ENCODE data around the gene PRSS22.
A peak's percentile ranks its signal among the peaks of the same experiment; 100 is the strongest.

Gene PRSS22

DNA sequence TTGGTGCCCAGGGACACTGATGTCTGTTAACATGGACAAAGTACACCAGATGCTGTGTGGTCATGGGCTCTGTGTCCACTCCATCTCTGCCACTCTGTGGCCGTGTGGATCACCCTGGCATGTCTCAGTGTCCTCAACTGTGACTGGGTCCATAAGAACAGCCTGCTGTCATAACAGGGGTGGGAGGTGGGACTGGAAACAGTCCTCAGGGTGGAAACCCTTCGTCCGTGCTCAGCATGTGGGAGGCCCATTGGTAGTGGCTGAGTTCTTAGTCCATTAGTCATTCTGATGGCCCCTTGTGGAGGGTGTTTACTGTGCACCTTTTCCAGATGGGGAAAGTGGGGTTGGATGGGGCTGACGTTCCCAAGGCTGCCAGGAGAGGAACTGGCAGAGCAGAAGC is 37.8 kb upstream of the PRSS22 start:
- TF ChIP-seq, protein P1, sequence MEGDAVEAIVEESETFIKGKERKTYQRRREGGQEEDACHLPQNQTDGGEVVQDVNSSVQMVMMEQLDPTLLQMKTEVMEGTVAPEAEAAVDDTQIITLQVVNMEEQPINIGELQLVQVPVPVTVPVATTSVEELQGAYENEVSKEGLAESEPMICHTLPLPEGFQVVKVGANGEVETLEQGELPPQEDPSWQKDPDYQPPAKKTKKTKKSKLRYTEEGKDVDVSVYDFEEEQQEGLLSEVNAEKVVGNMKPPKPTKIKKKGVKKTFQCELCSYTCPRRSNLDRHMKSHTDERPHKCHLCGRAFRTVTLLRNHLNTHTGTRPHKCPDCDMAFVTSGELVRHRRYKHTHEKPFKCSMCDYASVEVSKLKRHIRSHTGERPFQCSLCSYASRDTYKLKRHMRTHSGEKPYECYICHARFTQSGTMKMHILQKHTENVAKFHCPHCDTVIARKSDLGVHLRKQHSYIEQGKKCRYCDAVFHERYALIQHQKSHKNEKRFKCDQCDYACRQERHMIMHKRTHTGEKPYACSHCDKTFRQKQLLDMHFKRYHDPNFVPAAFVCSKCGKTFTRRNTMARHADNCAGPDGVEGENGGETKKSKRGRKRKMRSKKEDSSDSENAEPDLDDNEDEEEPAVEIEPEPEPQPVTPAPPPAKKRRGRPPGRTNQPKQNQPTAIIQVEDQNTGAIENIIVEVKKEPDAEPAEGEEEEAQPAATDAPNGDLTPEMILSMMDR (IDR thresholded peaks at IDR 0.05; ENCODE audit: low read depth, low read length) = no peak
- peak in 1 of 2 donors; percentile 54 for DNase-seq (ENCODE audit: low read depth in 2 of 2)
- H3K4me3 ChIP-seq (replicated peaks in 1 of 2; ENCODE audit: low read depth in 2 of 2, low read length in 2 of 2) = no peak overlapping the region

DNA sequence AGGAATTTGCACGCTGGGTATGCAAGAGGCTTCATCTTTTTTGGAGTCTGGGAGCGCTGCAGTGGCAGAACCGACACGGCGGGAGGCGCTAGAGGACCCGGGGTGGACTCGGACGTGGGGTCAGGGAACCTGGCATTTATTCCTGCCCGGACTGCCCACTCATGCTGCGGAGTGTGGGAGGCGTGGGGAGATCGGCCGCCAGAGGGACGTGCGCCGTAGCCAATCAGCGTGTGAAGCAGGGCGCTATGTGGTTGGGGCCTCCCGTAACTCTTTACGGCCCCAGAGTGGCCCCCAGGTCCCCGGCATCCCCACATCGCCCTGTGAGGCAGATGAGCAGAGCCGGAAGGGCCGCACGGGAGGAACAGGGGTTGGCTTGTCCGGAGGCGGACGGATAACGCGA is 36.3 kb upstream of the PRSS22 start:
- no peak overlapping the region for H3K4me3 ChIP-seq (replicated peaks in 1 of 2; ENCODE audit: low read depth in 2 of 2, low read length in 2 of 2)

DNA sequence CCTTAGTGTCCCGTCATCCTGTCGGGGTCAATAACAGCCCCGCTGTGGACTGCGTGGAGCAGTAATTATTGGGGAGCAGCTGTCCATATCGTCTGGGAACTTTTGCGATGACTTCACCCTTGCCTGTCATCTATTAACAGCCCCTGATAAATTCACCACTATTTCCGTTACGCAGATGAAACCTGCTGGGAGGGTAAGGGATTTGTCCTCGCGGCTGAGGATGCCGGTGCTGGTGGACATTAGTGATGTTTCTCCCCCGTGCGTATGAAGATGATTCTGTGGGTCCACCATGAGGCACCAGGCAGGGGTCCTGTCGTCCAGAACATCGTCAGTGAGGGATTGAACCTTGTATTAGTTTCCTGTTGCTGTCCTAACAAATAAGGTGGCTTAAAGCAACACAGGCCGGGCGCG is 26.1 kb upstream of the PRSS22 start:
- TF ChIP-seq, protein P1 (IDR thresholded peaks at IDR 0.05; ENCODE audit: low read depth, low read length) = no peak
- H3K4me3 ChIP-seq (replicated peaks in 1 of 2; ENCODE audit: low read depth in 2 of 2, low read length in 2 of 2) = peak overlapping the region; percentile 81 to 95

More for the DNA sequence above, 36.3 kb upstream of the PRSS22 start:
- TF ChIP-seq, protein P1 (IDR thresholded peaks at IDR 0.05; ENCODE audit: low read depth, low read length) = no peak
- no peak for DNase-seq (ENCODE audit: low read depth in 2 of 2)

DNA sequence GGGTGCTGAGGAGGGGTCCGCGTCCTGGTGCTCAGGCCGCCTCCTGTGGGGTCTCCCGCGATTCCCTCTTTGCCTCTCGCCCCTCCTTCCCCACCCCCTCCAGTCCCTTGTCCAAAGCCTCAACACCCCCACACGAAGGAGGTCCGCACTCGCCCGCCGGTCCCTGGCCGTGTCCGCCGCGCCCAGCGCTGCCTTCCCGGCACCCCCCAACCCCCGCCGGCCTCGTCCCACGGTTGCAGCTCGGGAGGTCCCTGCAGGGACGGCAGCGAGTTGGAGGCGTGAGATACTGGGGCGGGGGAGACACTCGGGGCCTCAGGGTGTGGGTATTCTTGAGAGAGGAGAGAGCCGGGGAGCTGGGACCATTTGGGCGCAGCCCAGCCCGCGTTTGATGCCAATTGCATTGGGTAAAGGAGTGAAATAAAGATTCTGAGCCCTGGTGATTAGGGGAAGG is 25.5 kb upstream of the PRSS22 start:
- peak; percentile 22 to 39 for DNase-seq (ENCODE audit: low read depth in 2 of 2)
- H3K4me3 ChIP-seq (replicated peaks in 1 of 2; ENCODE audit: low read depth in 2 of 2, low read length in 2 of 2) = peak overlapping the region; percentile 81 to 95
- TF ChIP-seq, protein P1 (IDR thresholded peaks at IDR 0.05; ENCODE audit: low read depth, low read length) = no peak

More for the DNA sequence above, 26.1 kb upstream of the PRSS22 start:
- DNase-seq (ENCODE audit: low read depth in 2 of 2) = peak in 1 of 2 donors; percentile 25

DNA sequence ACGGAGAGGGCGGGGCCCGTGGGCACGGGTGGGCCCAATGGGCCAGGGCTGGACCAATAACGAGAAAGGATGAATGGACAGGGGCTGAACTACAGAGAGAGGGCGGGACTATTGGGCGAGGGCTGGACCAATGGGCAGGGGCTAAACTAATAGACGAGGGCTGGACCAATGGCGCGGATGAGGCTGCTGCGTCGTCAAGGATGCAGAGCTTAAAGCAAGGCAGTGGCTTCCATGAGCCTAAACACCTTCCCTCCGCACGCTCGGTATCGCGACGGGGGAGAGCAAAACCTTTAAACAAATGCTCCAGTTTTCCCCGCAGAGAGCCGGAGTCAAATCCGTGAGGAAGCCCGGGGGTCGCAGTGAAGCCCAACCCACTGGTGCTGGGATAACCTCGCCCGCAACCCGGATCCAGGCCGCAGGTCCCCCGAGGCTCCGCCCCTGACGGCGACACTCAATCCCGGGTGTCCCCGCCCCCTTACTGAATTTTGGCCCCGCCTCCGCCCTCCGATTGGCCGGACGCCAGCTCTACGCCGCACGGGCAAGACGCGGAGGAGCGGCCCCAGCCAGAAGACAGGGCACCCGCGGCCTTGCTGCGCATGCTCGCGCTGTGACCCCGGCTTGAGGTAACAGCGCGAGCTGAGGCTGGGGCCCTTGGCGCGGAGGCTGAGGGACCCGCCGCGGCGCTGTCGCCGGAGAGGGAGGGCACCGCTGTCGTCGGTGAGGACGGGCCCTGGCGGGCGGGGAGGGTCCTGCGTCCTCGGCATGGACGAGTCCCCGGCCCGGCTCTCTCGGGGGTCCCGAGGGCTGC is 24.9 kb upstream of the PRSS22 start, which contains the start of gene FLYWCH2:
FLYWCH2 (plus strand) TSS at position 566 of the 808 bp plus-strand sequence. CDS start 13,235 bp downstream, outside the sequence.
- TF ChIP-seq, protein P1 (IDR thresholded peaks at IDR 0.05; ENCODE audit: low read depth, low read length) = no peak
- peak; percentile 99 for DNase-seq (ENCODE audit: low read depth in 2 of 2)
- peak within 1 kb of the TSS; percentile 81 to 95 for H3K4me3 ChIP-seq (replicated peaks in 1 of 2; ENCODE audit: low read depth in 2 of 2, low read length in 2 of 2)

DNA sequence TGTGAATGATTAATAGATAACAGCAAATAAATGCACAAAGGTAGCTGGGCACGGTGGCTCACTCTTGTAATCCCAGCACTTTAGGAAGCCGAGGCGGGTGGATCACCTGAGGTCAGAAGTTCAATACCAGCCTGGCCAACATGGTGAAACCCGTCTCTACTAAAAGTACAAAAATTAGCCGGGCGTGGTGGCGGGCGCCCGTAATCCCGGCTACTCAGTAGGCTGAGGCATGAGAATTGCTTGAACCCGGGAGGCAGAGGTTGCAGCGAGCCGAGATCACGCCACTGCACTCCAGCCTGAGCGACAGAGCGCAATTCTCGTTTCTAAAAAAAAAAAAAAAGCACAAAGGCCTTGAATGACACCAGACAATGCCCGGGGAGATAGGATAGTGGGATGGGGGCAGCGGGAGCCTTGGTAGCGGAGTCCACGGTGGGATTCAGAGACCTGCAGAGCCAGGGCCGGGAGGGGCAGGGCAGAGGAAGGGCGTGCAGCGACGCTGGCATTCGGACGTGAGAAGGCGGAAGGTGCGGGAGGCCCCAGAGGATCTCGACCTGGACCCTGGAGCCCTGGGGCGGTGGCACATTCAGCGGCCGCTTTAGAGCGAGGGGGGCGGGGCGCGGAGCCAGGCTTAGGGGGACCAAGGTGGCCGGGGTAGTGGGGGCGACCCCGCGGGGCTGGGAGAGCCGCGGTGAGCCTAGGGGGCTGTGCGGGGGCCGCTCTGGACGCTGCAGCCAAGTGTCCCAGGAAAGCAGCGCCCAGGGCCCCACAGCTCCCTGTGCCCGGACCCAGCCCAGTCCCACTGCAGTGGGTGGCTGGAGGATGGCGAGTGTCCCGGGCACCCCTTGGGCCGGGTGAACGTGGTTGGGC is 24.0 kb upstream of the PRSS22 start:
- H3K4me3 ChIP-seq (replicated peaks in 1 of 2; ENCODE audit: low read depth in 2 of 2, low read length in 2 of 2) = peak overlapping the region; percentile 81 to 95
- DNase-seq (ENCODE audit: low read depth in 2 of 2) = peak in 1 of 2 donors; percentile 21
- TF ChIP-seq, protein P1 (IDR thresholded peaks at IDR 0.05; ENCODE audit: low read depth, low read length) = no peak
